ENCODE data around the gene KAZN. TPM values are rescaled to one million over a fixed set of nuclear protein-coding genes. Genes with fewer than 3 reads are reported as not detected.

KAZN gene
- polyA plus RNA-seq, 1 of the 3 experiments (the other 2 are of a cell fraction) = 6.8 TPM

DNA sequence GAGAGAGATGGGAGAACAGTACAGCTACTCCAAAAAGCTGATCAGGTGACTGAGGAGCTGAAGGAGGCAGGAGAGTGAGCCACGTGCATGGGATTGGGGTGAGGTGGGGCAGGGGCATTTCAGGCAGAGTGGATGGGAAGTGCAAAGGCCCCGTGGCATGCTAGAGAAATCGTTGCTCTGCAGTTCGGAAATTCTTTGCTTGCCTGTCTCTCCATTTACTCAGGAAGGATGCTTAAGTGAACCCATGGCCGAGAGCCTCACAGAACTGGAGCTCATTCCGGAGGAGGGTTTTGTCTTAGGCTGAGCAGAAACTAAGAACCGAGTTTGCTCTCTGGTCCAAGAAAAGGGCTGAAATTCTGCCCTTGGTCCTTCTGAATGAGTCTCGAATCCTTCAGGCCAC lies 415.3 kb downstream of the KAZN start:
- Histone ChIP-seq H4K20me1 (ENCODE audit: insufficient read depth) (0 out of 2 replicates have a peak, but pooled peaks cover 2% of the 10 kb centered on the region), H3K27ac (ENCODE audit: low read depth in 2 of 2, low read length in 1 of 2) (no peak overlapping the region), H3K79me2 (ENCODE audit: insufficient read depth) (peaks cover 22% of the 10 kb centered on the region; the same call in 1 of the 2 replicates), H3K27me3 (ENCODE audit: insufficient read depth) (no peaks in the 10 kb centered on the region), H3K4me3 (ENCODE audit: low read depth in 2 of 2, low read length in 1 of 2) (no peak overlapping the region), H3K9me3 (no peaks in the 10 kb centered on the region), H3F3A (replicated peaks; ENCODE audit: insufficient read depth) (no peaks in the 10 kb centered on the region), H3K9ac (no peak overlapping the region), H3K4me2 (no peak overlapping the region), H2AFZ (ENCODE audit: low read depth) (no peak overlapping the region), H3K9me2 (no peaks in the 10 kb centered on the region), H3K36me3 (replicated peaks in 1 of 2; ENCODE audit: control insufficient read depth in 1 of 2, insufficient read depth in 2 of 2, low read length in 1 of 2) (peaks cover 0 to 8% of the 10 kb centered on the region in 2 experiments), H3K4me1 (ENCODE audit: control insufficient read depth in 1 of 2, insufficient read depth in 2 of 2, low read depth in 1 of 2, low read length in 1 of 2) (no peaks in the 10 kb centered on the region; a peak in 1 of 4 replicates)
- TF ChIP-seq POLR2AphosphoS5 (IDR thresholded peaks at IDR 0.05; ENCODE audit: low read depth, low read length) = no peak
- no peak for TF ChIP-seq TCF12 (IDR thresholded peaks at IDR 0.05)
- no peak for TF ChIP-seq ELF1 (IDR thresholded peaks at IDR 0.05)
- no peak for TF ChIP-seq RFX5 (IDR thresholded peaks at IDR 0.05; ENCODE audit: low read length)
- no peak for TF ChIP-seq TAF1 (IDR thresholded peaks at IDR 0.05; ENCODE audit: borderline replicate concordance, low read depth, low read length)
- TF ChIP-seq MEF2A (IDR thresholded peaks at IDR 0.05; ENCODE audit: borderline replicate concordance, low read depth) = no peak
- no peak for TF ChIP-seq SIN3A (IDR thresholded peaks at IDR 0.05; ENCODE audit: borderline replicate concordance, low read depth, low read length)
- TF ChIP-seq, protein P1, sequence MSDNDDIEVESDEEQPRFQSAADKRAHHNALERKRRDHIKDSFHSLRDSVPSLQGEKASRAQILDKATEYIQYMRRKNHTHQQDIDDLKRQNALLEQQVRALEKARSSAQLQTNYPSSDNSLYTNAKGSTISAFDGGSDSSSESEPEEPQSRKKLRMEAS (IDR thresholded peaks at IDR 0.05; ENCODE audit: low read depth) = no peak
- TF ChIP-seq TEAD4 (IDR thresholded peaks at IDR 0.05; ENCODE audit: borderline replicate concordance, insufficient read depth) = no peak
- TF ChIP-seq NRF1 (IDR thresholded peaks at IDR 0.05; ENCODE audit: low read depth, low read length) = no peak
- TF ChIP-seq EZH2phosphoT487 (IDR thresholded peaks at IDR 0.05; ENCODE audit: borderline replicate concordance, low read depth) = no peak
- POLR2A ChIA-PET = no interaction called here
- DNase-seq = no peak
- CTCF ChIA-PET = interaction anchor here (1.1 kb wide), 1 partner anchor 14 kb away, joined by 6 read pairs; no protein-coding TSS in a partner anchor
- 89% methylated on average over 7 of the region's 8 CpGs for WGBS (ENCODE audit: low lambda C conversion rate)

DNA sequence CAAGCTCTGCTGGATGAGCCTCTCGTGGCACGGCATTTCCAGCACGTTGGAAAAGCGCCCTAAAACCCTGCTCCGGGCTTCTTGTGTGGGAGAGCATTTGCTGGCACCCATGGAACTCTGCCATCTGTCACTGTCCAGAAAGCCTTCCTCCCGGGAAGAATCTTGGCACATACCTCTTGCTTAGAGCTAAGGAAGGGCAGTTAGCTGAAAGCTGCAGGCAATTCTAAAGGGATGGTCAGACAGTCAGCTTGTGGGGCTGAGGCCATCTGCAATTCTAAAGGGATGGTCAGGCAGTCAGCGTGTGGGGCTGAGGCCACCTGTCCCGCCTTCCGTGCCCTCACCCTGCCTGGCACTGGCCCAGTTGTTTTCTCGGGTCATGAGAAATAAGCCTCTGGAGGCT lies 416.0 kb downstream of the KAZN start:
- H3F3A ChIP-seq (replicated peaks; ENCODE audit: insufficient read depth) = no peaks in the 10 kb centered on the region
- H3K9me2 ChIP-seq = no peaks in the 10 kb centered on the region
- TF ChIP-seq FOXM1 (IDR thresholded peaks at IDR 0.05; ENCODE audit: low read depth) (no peak), CHD2 (IDR thresholded peaks at IDR 0.05; ENCODE audit: low read length, partially characterized antibody) (no peak), FOXJ3 (CRISPR knock-in tag; IDR thresholded peaks at IDR 0.05) (no peak), POLR2AphosphoS5 (IDR thresholded peaks at IDR 0.05; ENCODE audit: low read depth, low read length) (no peak)
- TF ChIP-seq, protein P2, sequence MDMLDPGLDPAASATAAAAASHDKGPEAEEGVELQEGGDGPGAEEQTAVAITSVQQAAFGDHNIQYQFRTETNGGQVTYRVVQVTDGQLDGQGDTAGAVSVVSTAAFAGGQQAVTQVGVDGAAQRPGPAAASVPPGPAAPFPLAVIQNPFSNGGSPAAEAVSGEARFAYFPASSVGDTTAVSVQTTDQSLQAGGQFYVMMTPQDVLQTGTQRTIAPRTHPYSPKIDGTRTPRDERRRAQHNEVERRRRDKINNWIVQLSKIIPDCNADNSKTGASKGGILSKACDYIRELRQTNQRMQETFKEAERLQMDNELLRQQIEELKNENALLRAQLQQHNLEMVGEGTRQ (IDR thresholded peaks at IDR 0.05; ENCODE audit: borderline replicate concordance, low read depth, low read length) = no peak
- no peak overlapping the region for H3K4me2 ChIP-seq
- no peak overlapping the region for H2AFZ ChIP-seq (ENCODE audit: low read depth)
- peaks cover 0 to 6% of the 10 kb centered on the region in 2 experiments for H3K36me3 ChIP-seq (replicated peaks in 1 of 2; ENCODE audit: control insufficient read depth in 1 of 2, insufficient read depth in 2 of 2, low read length in 1 of 2)
- ChIA-PET POLR2A (no interaction called here), CTCF (interaction anchor here (0.7 to 1.2 kb wide), 2 partner anchors 13 to 277 kb away, joined by 3 read pairs; no protein-coding TSS in a partner anchor)
- no peaks in the 10 kb centered on the region; a peak in 1 of 4 replicates for H3K4me1 ChIP-seq (ENCODE audit: control insufficient read depth in 1 of 2, insufficient read depth in 2 of 2, low read depth in 1 of 2, low read length in 1 of 2)
- H3K4me3 ChIP-seq (ENCODE audit: low read depth in 2 of 2, low read length in 1 of 2) = no peak overlapping the region
- no peak overlapping the region for H3K27ac ChIP-seq (ENCODE audit: low read depth in 2 of 2, low read length in 1 of 2)
- peaks cover 20% of the 10 kb centered on the region; the same call in 1 of the 2 replicates for H3K79me2 ChIP-seq (ENCODE audit: insufficient read depth)
- no peaks in the 10 kb centered on the region for H3K27me3 ChIP-seq (ENCODE audit: insufficient read depth)
- DNase-seq = no peak
- no peak overlapping the region for H3K9ac ChIP-seq
- WGBS (ENCODE audit: low lambda C conversion rate) = 74% methylated on average over 6 of the region's 10 CpGs
- H4K20me1 ChIP-seq (ENCODE audit: insufficient read depth) = 0 out of 2 replicates have a peak, but pooled peaks cover 2% of the 10 kb centered on the region
- H3K9me3 ChIP-seq = no peaks in the 10 kb centered on the region
